Right ventricle myocardium inferior (tissue), 1 donor: ENCODE results near the gene GABBR2. TPM values are rescaled to one million over a fixed set of nuclear protein-coding genes. Genes with fewer than 3 reads are reported as not detected.

Experiments used
- ATAC-seq: fragments of 200-7000 bp; cut with Tn5 transposase; one replicate; pipeline ENCODE4 v1.9.1; 2020; ENCODE audit warnings: mild to moderate bottlenecking, moderate library complexity
- DNase-seq: peaks from one replicate; pipeline ENCODE4 v3.0.0; 2021; ENCODE audit errors: missing footprints
- intact Hi-C: fragments of 100-400 bp; cut with DNase I; formaldehyde crosslinking; loops from one replicate; pipeline ENCODE4 v1.11.0; 2022
- total RNA-seq: library from RNA; stranded (reverse); fragmentation: NEBNext Ultra II Directional; extraction: Animal tissue kit (Norgen Biotek cat#: 25700); gene quantifications from one replicate; pipeline ENCODE4 v1.2.1, GENCODE V29; 2021
- donor health status: DM: no; HTN: yes; CAD: no; lungs with severe emphysema.

The GABBR2 gene
- total RNA-seq, 1 donor from 2014 or later: 0.38 TPM

DNA sequence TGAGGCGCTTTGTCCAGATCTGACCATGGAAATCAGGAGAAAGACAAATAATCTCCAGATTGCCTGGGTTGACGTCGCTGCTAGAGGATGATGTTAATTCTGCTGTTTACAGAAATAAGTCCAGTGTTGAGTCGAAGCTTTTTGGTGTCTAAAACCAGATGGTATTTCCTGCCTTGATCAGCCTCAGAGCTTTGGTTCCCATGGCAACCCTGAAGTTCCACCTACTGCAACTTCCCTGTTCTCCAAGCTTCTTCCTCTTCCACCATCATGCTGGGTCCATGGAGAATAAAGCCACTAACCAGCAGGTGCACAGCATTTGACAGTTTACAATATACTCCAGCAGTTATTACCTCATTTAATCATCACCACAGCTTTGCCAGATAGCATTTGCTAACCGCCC lies 18.0 kb upstream of the GABBR2 start:
- DNase-seq (no peak), ATAC-seq (peak; percentile 52)
- intact Hi-C loops: no loop called here

DNA sequence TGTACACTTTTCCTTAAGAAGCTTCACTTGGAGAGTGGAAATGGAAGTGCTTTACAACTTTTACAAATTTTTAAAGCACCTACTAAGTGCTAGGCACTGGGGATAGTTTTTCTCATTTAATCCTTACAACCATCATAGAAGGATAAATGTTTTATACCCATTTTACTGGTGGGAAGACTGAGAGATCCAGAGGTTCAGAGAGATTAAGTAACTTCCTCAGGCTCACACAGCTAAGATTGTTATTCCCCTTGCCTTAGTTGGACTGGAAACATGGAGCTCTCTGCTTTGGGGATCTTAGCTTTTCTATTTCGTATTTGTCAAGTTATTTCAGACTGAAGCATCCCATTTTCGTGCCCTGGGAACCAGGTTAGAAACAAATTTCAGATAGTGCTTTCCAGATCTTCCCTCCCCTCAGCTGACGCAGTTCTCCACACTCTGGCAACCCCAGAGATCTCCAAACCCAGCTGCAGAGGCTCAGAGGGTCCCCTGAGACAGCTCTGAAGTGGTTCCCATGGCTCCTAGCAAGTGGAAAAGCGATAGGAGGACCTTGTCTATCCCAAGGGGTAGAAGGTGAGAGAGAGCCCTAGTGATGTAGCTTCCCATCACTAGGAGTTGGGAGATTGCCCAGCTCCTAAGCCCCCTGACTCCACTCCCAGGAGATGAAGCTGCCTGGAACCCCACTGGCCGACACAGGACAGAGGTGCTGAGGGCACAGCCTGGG lies 16.2 kb upstream of the GABBR2 start:
- intact Hi-C loops: no loop called here
- no peak for DNase-seq
- ATAC-seq: no peak

DNA sequence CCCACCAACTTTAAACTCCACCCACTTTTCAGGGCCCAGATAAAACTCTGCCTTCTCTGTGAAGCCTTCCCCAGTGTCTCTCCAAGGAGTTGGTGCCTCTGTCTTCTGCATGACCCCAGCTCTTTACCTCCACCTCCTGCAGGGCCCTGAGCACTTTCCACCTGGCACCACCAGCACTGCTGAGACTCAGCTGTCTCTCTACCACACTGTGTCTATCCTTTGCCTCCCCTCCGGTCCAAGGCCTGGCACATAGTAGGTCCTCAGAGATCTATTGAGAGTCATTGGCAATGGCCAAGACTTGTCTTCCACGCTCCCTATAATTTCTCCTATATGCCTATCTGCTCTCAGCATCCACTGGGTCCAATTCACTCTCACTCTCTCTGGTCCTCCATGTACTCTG lies 12.9 kb upstream of the GABBR2 start:
- intact Hi-C loops: no loop called here
- no peak for DNase-seq

DNA sequence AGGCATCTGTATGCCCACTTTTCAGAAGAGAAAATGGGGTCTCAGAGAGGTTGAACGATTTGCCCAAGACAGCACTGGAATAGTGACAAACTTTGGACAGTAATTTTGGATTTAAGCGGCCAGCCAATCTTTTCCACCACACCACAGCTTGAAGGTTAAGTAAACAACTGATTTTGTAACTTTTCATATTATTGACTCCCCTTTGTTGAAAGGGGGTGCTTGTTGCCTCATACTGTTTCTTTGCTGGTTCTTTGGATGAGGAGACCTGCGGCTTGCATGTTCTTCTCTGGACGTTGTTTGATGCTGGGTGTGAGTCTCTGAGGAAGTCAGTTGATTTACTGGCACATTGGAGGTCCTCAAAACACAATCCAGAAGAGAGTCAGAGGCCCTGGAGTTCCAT lies 11.7 kb upstream of the GABBR2 start:
- DNase-seq (no peak), ATAC-seq (no peak)
- intact Hi-C loops: no loop called here

More for the DNA sequence above, 12.9 kb upstream of the GABBR2 start:
- ATAC-seq: no peak

DNA sequence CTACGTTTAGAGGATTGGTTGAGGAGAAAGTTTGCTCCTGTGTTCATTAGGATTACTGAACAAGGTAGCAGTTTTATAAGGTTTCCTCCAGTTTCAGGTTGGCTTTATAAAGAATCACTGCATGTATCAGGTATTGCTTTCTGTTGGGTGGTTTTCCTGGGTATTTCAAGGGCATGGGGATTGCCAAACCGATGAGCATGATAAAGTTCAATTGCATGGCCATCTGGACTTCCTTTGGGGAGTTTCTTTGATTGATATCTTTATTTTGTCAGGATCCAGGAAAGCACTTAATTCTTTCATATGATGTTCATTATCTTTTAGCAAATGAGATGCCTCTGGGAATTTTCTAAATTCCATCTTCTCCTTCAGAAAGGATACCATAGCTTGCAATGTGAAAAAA lies 10.3 kb upstream of the GABBR2 start:
- intact Hi-C loops: no loop called here
- ATAC-seq (no peak), DNase-seq (no peak)

DNA sequence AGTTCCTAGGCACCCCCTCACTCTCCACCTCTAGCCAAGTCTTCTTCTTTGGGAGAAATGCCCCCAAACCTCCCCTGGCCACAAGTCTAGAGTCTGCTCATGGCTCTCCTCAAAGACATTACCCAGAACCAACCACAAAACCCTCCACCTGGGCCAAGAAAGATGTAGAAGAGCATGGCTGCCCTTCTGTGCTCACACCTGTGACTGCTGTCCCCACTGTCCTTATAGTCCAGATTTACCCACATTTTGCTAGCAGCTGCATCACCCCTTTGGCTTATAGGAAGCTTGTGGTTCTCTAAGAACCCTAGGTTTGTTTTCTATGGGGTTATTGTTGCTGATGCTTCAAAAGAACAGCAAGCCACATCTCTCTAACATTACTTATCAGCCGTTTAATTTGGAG lies 6.1 kb upstream of the GABBR2 start:
- DNase-seq (no peak), ATAC-seq (no peak)
- intact Hi-C loops: no loop called here

DNA sequence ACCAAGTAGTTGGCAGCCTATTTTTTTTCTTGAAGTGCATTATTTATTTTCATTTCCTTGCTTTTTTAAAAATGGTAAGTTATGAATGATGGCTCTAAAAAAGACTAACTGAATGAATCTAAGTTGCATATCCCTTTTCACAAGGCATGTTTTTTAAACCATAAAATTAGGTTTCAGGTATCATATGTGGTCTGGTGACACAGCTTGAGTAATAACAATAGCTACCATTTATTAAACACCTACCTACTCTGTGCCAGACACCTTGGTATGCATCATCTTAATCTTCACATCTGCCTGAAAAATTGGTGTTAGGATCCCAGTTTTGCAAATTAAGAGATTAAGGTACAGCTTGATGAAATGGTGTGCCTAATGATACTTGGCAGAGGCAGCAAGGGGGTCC lies 4.3 kb upstream of the GABBR2 start:
- DNase-seq (no peak), ATAC-seq (no peak)
- intact Hi-C loops: no loop called here

DNA sequence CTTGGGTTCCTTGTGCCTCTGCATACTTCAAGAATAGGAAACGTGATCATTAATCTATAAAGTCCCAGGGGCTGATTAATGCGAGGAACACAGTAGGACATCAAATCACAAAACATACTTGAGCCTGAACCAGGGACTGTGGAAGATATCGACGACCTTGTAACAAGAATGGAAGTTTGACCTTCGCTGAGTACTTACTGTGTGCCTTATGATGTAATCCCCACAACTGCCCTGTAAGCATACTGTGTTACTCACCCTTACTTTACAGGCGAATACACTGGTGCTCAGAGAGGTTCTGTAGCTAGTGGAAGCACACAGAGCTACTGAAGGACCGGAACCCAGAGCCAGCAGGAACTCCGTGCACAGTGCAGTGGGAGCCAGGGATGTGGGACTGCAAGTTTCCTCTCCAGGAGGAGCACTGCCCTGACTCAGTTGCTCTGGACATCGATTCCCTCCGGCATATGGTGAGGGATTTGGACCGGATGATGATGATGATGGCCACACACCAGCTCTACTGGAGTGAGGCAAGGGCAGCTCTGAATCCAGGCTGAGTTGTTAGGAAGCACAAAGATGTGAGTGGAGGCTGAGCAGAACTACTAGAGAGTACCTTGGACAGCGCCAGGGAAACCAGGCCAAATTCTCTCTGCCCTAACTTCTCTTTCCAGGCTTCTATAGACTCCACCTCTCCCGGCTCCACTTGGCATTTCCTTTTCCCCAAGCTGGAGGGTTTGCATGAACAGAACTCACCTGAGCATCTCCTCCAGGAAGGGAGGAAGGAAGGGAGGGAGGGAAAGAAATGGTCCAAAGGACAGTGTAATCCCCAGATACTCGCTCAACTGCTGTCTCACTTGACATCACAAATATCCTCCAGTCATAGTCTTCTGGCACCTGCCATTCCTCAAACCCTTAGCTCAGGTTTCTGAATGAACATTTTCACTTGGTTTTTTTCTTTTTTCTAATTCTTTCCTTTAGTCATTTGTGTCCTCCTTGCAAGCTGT lies 1.5 kb upstream of the GABBR2 start:
- no peak for DNase-seq
- no peak for ATAC-seq
- intact Hi-C loops: loop anchor here (5.0 kb wide), 1 partner anchor 393 kb away; no protein-coding TSS in a partner anchor

DNA sequence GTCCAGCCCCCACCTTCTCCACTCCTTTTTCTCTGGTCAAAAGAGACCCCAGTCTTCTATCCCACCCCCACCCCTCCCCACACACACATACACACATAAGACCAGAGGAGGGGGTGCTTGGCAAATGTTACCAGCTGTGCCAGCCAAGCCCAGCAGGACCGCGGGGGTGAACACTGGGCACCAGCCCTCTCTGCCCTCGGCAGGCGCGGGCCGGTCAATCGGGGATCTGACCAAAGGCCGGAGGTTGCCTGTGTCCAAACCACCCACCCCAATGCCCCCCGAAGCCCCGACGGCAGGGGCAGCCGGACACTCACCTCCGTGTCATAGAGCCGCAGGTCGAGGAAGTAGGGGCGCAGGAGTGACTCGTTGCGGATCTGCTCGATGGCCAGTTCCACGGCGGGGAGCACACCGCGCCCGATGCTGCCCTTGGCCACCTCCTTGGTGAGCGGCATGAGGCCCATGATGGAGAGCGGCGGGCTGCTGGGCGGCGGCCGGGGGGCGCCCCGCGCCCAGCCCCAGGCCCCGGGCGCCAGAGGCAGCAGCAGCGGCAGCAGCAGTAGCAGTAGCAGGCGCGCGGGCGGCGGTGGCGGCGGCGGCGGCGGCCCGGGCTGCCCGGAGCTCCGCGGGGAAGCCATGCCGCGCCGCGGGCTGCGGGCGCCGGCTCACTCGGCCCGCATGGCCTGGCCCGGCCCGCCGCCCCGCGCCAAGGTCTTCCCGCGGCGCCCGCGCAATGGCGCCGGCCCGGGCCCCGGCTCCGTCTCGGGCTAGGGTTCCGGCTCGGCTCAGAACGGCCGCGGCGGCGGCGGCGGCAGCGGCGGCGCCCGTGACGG lies 417 bp downstream of the GABBR2 start:
- no peak for DNase-seq
- no peak for ATAC-seq
- intact Hi-C loops: loop anchor here (5.0 kb wide), 1 partner anchor 391 kb away; no protein-coding TSS in a partner anchor

DNA sequence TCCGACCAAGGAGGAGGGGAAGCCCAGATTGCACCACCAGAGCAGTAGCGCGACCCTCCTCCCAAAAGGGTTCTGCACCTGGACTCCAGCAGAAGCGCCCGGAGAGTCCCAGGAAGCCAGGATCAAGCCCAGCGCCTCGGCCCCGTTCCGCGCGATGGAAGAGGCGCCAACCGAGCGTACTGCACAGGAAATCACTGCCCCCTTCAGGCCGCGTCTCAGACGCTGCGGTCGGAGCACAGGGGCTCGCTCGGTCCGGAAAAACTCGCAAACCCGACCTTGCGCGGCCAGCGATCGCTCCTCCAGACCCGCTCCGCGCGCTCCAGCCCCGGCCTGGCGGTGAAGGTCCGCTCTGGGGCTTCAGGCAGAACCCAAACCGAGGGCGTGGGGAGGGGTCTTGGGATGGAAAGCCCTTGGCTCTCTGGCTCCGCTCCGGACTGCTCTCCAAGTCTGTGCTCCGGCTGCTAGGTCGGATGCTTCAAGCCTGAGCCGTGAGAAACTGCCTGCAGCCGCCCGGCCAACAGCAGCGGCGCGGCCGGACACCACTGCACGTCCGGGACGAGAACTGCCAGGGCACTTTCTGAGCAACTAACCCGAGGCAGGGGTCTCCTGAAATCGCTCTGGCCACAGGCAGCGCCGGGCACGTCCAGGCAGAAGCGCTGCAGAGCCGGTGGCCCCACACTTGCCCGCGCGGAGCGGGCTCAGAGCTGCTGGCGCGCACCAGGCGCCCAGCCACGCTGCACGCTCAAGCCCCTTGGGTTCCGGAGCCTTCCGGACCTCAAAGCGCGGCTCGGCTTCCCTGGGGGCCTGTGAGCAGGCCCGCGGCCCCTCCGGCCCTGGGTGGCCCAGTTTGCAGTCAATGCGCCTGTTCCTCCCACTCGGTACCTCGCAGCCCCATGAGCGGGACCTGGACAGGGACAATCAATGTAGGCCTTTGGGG lies 1.3 kb downstream of the GABBR2 start:
- DNase-seq (no peak), ATAC-seq (peak; percentile 63)
- intact Hi-C loops: loop anchor here (5.0 kb wide), 1 partner anchor 390 kb away; no protein-coding TSS in a partner anchor

DNA sequence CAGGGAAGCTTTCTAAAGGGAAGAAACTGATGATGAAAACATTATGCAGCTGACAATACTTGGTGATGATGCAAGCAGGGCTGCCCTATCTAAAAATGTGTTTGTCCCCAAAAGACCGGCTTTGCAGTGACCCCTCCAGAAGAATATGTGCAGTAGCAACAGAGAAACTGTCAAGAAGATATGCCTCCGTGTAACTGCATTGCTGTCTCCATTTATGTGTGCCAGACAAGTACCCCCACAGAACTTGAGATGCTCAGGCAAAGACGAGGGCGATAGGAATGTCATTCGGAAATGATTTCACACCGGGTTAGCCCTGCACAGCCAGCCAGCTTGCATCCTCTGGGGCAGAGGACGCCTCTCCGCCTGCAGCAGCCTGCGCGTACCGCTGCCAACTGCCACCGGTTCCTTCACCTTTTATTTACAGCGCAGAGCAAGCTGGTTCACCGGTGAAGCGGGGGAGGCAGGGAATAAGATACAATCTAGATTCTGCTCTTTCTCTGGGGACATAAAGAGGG lies 2.0 kb downstream of the GABBR2 start:
- DNase-seq (no peak), ATAC-seq (no peak)
- intact Hi-C loops: loop anchor here (5.0 kb wide), 1 partner anchor 389 kb away; no protein-coding TSS in a partner anchor

DNA sequence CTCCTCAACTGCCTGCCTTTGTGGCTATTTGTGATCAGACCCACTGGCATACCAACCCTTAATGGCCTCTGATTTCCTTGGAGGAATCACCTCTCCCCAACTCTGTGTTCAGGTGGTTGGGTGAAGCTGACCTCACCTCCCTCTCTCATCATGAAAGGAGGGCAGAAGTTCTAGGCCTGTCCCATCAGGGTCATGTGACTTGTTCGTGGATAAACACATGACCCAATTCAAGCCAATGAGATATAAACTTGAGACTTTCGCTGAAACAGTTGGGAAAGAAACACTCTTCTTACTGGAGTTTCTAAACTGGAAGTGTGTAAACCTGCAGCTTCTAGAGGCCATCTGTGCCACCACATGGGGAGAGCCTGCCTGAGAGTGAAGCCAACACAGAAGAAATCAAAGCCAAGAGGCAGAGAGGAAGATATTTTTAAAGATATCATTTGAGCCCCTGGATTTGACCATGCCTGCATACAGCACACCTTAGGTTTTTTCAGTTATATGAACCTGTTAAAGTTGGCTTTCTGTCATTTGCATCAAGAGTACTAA lies 5.8 kb downstream of the GABBR2 start:
- no peak for DNase-seq
- intact Hi-C loops: no loop called here
- no peak for ATAC-seq

DNA sequence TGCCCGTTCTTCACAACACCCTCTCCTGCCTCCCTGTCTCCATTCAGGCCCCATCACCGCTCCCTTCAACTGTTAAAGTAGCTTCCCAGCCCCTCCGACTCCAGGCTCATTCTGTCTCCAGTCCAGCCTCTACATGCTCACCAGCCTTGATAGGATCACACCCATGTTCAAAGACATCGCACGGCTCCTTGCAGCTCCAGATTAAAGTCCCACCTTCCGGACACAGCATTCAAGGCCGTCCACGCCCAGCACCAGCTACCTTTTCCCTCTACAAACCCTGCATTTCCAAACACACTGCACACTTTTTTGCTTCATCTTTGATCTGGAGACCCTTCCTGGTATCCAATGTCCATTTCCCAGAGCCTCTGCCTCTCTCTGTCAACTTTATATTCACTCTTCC lies 6.4 kb downstream of the GABBR2 start:
- ATAC-seq (no peak), DNase-seq (no peak)
- intact Hi-C loops: no loop called here

DNA sequence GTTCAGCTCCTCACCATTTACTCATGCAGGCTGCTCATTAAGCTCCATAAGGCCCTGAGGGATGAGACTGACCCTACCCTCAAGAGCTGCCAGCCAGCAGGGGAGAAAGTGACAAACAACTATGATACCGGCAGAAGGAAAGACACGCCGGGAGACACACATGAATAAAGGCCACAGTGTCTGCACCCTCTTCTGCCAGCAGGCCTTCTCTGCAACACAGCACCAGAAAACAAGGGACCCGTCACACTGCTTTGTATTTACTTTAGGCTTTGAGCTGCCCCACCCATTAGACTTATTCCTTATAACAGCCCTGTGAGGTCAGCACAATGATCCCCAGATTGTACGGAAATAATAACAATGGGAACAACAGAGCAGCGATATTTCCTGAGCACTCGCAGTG lies 7.2 kb downstream of the GABBR2 start:
- intact Hi-C loops: no loop called here

DNA sequence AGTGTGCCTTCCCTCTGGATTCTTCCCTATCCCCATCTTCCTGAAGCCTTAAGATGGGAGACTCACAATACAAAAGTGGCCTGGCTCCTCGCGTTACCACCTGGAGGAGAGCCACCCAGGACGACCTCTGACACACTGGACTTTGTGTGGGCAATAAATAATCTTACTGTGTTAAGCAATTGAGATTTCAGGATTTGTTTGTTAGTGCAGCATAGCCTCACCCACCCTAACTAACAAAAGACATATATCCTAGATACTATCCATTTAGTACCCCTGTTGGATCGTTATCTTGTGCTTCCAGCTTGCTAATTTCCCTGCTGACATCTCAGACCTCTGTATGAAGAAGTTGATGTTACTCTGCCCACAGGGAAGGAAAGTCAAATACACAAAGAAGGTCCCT lies 7.9 kb downstream of the GABBR2 start:
- intact Hi-C loops: no loop called here
- no peak for ATAC-seq

More for the DNA sequence above, 7.2 kb downstream of the GABBR2 start:
- DNase-seq (no peak), ATAC-seq (no peak)

DNA sequence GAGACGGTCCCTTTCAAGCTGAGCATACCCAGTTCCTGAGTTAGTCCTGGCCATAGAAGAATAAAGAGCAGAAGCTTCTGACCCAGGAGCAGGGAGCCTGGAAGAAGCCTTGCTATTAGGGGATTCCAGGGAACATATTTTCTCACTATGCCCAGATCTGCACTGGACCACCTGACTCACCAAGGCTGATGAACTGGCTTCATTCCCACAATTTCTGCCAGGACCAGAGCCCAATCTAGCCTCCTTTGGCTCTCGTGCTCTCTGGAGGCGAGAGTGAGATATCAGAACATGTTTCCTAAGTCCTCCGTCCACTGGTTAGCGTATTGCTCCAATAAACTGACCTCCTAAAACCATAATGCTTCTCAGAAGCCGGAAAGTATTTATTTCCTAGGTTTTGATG lies 9.9 kb downstream of the GABBR2 start:
- intact Hi-C loops: no loop called here
- ATAC-seq: no peak
- no peak for DNase-seq

More for the DNA sequence above, 7.9 kb downstream of the GABBR2 start:
- no peak for DNase-seq

DNA sequence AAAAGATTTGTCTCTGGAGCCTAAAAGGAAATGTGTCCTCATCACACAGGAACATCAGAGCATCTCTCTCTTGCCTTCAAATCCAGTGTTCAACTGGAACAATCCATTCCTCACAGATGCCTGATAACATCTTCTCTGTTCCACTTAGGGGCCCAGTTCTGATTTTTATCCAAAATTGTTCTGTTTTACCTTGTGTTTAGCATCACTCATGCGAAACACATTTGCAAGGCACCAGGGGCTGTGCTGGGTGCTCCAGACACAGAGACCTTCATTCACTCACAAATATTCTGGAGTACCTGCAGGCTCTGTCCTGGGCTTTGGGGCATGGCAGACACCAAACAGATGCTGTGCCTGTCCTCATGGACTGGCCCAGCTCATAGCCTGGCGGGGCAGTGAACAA lies 13.8 kb downstream of the GABBR2 start:
- intact Hi-C loops: no loop called here
- DNase-seq (no peak), ATAC-seq (no peak)
